Fibroblast of lung (primary cell): ENCODE measurements around the gene SLCO4C1. TPM values are rescaled to one million over a fixed set of nuclear protein-coding genes. Genes with fewer than 3 reads are reported as not detected.

Source experiments
- DNase-seq, 2 donors: peaks; one replicate each; pipeline versions ENCODE4 v3.0.0 to v3.0.0-alpha.2; 2010; ENCODE audit warnings: low read depth in 2 of 2
- H2AFZ ChIP-seq: 2 replicates; pipeline ENCODE4 v1.5.1; 2012; ENCODE audit warnings: low read length, control low read depth, inconsistent platforms
- H3K27ac ChIP-seq: 2 replicates; pipeline ENCODE4 v1.5.1; 2011; ENCODE audit warnings: low read length, control low read depth; ENCODE audit not compliant: insufficient read depth
- H3K27me3 ChIP-seq: 2 replicates; pipeline ENCODE4 v1.5.1; 2011; ENCODE audit warnings: mild to moderate bottlenecking, low read length; ENCODE audit not compliant: control insufficient read depth, insufficient read depth
- H3K36me3 ChIP-seq: 2 replicates; pipeline ENCODE4 v1.5.1; 2011; ENCODE audit warnings: low read length; ENCODE audit not compliant: control insufficient read depth, insufficient read depth
- H3K4me1 ChIP-seq: 2 replicates; pipeline ENCODE4 v1.5.1; 2011; ENCODE audit warnings: low read length; ENCODE audit not compliant: control insufficient read depth, insufficient read depth; ENCODE audit errors: extremely low read depth
- H3K4me2 ChIP-seq: 2 replicates; pipeline ENCODE4 v1.5.1; 2011; ENCODE audit warnings: low read length, control low read depth; ENCODE audit not compliant: insufficient read depth; ENCODE audit errors: extremely low read depth
- H3K4me3 ChIP-seq, 4 experiments: fragments of 200-600 bp in 1 of 4; sonication (generic) in 1 of 4; replicated peaks in 1 of 4; 2 replicates each; pipeline ENCODE4 v1.5.1; 2011 to 2016; ENCODE audit warnings: low read length in 4 of 4, low read depth in 3 of 4, mild to moderate bottlenecking in 3 of 4, control low read depth in 2 of 4, inconsistent platforms in 1 of 4, mixed read lengths in 1 of 4; ENCODE audit not compliant: insufficient read depth in 1 of 4; ENCODE audit errors: control extremely low read depth in 1 of 4
- H3K79me2 ChIP-seq: 2 replicates; pipeline ENCODE4 v1.5.1; 2012; ENCODE audit warnings: mild to moderate bottlenecking, low read length, inconsistent platforms; ENCODE audit not compliant: control insufficient read depth, insufficient read depth
- H3K9ac ChIP-seq: 2 replicates; pipeline ENCODE4 v1.5.1; 2011; ENCODE audit warnings: mild to moderate bottlenecking, low read length, control low read depth; ENCODE audit not compliant: insufficient read depth
- H3K9me3 ChIP-seq: 2 replicates; pipeline ENCODE4 v1.5.1; 2012; ENCODE audit warnings: low read depth, low read length; ENCODE audit not compliant: control insufficient read depth, insufficient read depth
- H4K20me1 ChIP-seq: 2 replicates; pipeline ENCODE4 v1.5.1; 2011; ENCODE audit warnings: low read length; ENCODE audit not compliant: control insufficient read depth, insufficient read depth; ENCODE audit errors: extremely low read depth
- EZH2 ChIP-seq: IDR thresholded peaks from 2 replicates; pipeline ENCODE4 v1.5.1; 2012; ENCODE audit warnings: low read length, control low read depth, mild to moderate bottlenecking; ENCODE audit errors: missing control alignments
- polyA plus RNA-seq, 2 donors: library from polyadenylated mRNA; depleted of rRNA in 1 of 2; stranded (reverse) in 1 of 2; unstranded in 1 of 2; fragments of >200 nt; gene quantifications; 2 replicates each; pipeline ENCODE4 v1.2.1, GENCODE V29; 2011 to 2012; ENCODE audit warnings: missing spikeins in 1 of 2
- total RNA-seq: library from RNA; depleted of rRNA; stranded (reverse); fragments of >200 nt; gene quantifications from 2 replicates; pipeline ENCODE4 v1.2.1, GENCODE V29; 2014
- TF ChIP-seq, protein P1 (sequence below), 2 donors: IDR thresholded peaks in 1 of 2; conservative IDR thresholded peaks in 1 of 2; 1 replicate in 1 of 2; 2 replicates in 1 of 2; pipeline ENCODE4 v1.5.1; 2011 to 2012; ENCODE audit warnings: low read length in 2 of 2, control low read depth in 1 of 2, inconsistent platforms in 1 of 2, low read depth in 1 of 2, mild to moderate bottlenecking in 1 of 2

SLCO4C1 gene
- total and polyA plus RNA-seq, 2 donors (not counting 1 experiment from before 2014, with no cell fraction given) = under 0.01 to 0.01 TPM

DNA sequence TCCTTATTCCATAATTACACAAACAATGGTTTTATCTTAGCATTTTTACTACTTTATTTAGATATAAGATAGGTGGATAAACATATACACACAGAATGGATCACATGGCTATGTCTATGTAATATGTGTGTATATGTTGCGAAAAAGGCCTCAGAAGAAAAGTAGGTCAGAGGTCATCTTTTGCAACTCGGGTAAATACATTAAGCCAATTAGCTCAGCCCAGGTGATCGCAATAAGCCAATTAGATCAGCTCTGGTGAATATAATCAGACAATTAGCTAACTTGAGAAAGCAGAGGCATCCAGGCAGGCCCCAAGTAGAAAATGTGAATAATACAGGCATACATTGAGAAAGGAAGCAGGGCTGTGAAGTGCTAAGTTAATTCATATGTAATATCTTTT lies 24.3 kb downstream of the SLCO4C1 start:
- no peaks in the 10 kb centered on the region for H3K79me2 ChIP-seq
- no peak overlapping the region for H3K27ac ChIP-seq
- H3K9ac ChIP-seq = no peak overlapping the region
- H4K20me1 ChIP-seq = no peaks in the 10 kb centered on the region
- no peaks in the 10 kb centered on the region for H3K27me3 ChIP-seq
- TF ChIP-seq, protein P1, sequence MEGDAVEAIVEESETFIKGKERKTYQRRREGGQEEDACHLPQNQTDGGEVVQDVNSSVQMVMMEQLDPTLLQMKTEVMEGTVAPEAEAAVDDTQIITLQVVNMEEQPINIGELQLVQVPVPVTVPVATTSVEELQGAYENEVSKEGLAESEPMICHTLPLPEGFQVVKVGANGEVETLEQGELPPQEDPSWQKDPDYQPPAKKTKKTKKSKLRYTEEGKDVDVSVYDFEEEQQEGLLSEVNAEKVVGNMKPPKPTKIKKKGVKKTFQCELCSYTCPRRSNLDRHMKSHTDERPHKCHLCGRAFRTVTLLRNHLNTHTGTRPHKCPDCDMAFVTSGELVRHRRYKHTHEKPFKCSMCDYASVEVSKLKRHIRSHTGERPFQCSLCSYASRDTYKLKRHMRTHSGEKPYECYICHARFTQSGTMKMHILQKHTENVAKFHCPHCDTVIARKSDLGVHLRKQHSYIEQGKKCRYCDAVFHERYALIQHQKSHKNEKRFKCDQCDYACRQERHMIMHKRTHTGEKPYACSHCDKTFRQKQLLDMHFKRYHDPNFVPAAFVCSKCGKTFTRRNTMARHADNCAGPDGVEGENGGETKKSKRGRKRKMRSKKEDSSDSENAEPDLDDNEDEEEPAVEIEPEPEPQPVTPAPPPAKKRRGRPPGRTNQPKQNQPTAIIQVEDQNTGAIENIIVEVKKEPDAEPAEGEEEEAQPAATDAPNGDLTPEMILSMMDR (conservative IDR thresholded peaks at IDR 0.05 in 1 of 2, IDR thresholded peaks at IDR 0.05 in 1 of 2; ENCODE audit: low read depth in 1 of 2, low read length in 2 of 2) = no peak
- TF ChIP-seq EZH2 = no peak
- H3K4me1 ChIP-seq = no peaks in the 10 kb centered on the region
- no peak overlapping the region for H3K4me3 ChIP-seq
- no peaks in the 10 kb centered on the region for H3K36me3 ChIP-seq
- no peak for DNase-seq
- no peaks in the 10 kb centered on the region for H3K9me3 ChIP-seq
- H3K4me2 ChIP-seq = no peak overlapping the region
- no peak overlapping the region for H2AFZ ChIP-seq

DNA sequence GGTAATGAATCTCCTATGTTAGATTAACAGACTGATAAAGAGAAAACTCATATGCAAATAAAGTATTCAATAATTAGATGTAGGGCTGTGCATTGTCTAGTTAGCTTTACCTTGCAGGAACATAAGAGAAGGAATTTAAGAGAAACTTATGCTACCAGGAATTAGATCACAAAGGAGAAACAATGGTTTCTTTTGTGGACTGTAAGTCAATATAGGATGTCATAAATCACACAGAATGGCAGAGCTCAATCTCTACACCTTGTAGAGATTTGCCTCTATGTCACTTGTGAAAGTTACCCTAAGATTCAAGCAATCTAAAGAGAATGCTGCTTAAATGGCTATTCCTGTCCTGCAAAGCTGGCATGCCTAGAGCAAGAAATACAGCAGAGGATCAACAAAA lies 26.0 kb downstream of the SLCO4C1 start:
- Histone ChIP-seq H3K27ac (no peak overlapping the region), H3K36me3 (no peaks in the 10 kb centered on the region), H4K20me1 (no peaks in the 10 kb centered on the region), H3K27me3 (no peaks in the 10 kb centered on the region), H3K4me1 (no peaks in the 10 kb centered on the region), H3K9ac (no peak overlapping the region), H3K79me2 (no peaks in the 10 kb centered on the region), H3K9me3 (no peaks in the 10 kb centered on the region), H3K4me3 (no peak overlapping the region), H2AFZ (no peak overlapping the region), H3K4me2 (no peak overlapping the region)
- DNase-seq = no peak
- TF ChIP-seq, protein P1 (conservative IDR thresholded peaks at IDR 0.05 in 1 of 2, IDR thresholded peaks at IDR 0.05 in 1 of 2; ENCODE audit: low read depth in 1 of 2, low read length in 2 of 2) = no peak

DNA sequence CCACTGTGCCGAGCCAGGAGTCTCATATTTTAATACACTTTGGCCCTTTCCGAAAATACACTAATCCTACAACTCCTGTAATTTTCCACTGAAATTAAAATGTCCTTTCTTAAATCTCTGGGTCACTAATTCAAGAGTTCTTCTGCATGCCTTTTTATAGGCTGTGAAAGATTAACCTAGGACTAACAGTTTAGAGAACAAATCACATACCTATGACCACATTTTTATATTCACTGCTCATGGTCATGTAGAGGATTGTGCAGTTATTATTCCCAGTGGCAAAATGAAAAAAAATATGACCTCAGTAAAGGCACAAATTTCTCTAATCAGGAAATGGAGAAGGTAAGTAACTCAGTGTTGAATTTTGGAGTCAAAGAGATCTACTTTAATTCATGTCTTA lies 33.4 kb downstream of the SLCO4C1 start:
- Histone ChIP-seq H3K79me2 (no peaks in the 10 kb centered on the region), H3K9me3 (no peaks in the 10 kb centered on the region), H3K27ac (no peak overlapping the region), H3K4me1 (no peaks in the 10 kb centered on the region), H3K4me3 (no peak overlapping the region), H3K9ac (no peak overlapping the region), H3K27me3 (no peaks in the 10 kb centered on the region), H4K20me1 (no peaks in the 10 kb centered on the region), H2AFZ (no peak overlapping the region), H3K4me2 (no peak overlapping the region), H3K36me3 (no peaks in the 10 kb centered on the region)
- no peak for DNase-seq
- no peak for TF ChIP-seq EZH2
- TF ChIP-seq, protein P1 (conservative IDR thresholded peaks at IDR 0.05 in 1 of 2, IDR thresholded peaks at IDR 0.05 in 1 of 2; ENCODE audit: low read depth in 1 of 2, low read length in 2 of 2) = no peak
